GM19372 (cell line): ENCODE measurements around the gene UNC13D.
"Not testable (repeated sequence)": the region's sequence is repeated elsewhere in the genome, so short reads cannot be mapped to it uniquely, and the experiment has no call there.

ENCODE experiments used
- ATAC-seq: cut with Tn5 transposase; IDR thresholded peaks from one replicate; pipeline ENCODE4 v1.9.1; 2021; ENCODE audit warnings: mild to moderate bottlenecking, low read depth, moderate library complexity; ENCODE audit not compliant: unreplicated experiment

The UNC13D gene

DNA sequence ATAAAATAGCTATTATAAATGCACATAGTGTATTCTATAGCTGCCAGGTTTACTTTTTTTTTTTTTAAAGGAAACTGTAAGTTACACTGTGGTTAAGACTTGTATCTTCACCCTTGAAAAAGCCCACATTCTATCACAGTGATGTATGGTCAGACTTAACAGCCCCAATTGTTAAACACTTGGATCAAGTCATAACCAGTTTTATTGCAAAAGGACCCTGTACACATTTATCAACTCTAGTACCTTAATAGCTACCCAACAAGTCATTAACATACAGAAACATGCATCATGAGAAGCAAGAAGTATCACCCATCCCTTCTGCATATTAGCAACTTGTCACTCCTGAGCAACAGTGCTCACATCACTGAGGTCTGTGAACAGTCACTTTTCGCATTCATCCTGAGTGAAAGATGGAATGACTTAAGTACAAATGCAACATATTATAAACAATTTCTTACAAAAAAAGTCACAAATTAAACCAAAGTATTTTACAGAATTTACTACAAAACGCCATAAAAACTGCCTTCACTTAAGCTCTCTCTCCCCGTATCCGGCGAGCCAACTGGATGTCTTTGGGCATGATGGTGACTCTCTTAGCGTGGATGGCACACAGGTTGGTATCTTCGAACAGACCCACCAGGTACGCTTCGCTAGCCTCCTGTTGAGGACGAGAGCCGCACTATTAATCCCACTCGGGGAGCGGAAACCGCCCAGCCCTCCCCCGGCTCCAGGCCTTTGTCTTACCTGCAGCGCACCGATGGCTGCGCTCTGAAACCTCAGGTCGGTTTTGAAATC lies 65.9 kb downstream of the UNC13D start:
- ATAC-seq, result not testable (repeated sequence)

DNA sequence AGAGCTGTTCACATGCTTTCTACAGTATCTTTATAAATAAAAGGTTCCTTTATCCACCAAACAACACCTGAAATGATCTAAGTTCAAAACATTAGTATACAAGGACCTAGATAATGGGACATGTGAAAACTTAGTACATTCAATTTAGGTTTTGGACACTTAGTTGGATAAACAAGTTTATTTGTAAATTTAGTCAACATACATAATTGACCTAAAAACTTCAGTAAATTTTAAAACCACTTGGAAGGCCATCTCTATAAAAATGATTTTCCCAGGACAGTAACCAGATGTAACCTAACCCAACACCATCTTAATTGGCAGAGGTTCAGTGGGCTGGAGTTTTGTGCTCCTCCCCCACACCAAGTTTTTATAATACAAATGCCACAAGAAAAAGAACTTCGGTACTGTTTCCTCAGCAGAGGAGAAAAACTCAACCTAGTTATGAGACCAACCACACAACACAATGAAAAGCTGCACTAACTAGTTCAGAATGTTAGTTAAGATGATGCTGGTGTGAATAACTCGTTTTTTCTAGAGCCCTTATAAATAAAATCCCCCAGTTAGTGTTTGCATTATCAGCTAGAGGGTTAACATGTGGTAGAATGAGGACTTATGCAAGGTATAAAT lies 66.8 kb downstream of the UNC13D start:
- ATAC-seq, result no peak
